ENCODE results near the gene CEP104.

CEP104 gene

GRCh38 chr1:3883194-3883925 lies 26.3 kb upstream of the CEP104 start:
- TF ChIP-seq CTCF (IDR thresholded peaks at IDR 0.05; ENCODE audit: control insufficient read depth, insufficient read depth, low read depth, low read length, missing control alignments) = no peak
- DNase-seq (ENCODE audit: low read depth) = no peak
- no peak overlapping the region for H3K4me3 ChIP-seq (ENCODE audit: control insufficient read depth, low read depth, low read length)

GRCh38 chr1:3881193-3881480 lies 24.1 kb upstream of the CEP104 start:
- no peak for TF ChIP-seq CTCF (IDR thresholded peaks at IDR 0.05; ENCODE audit: control insufficient read depth, insufficient read depth, low read depth, low read length, missing control alignments)
- DNase-seq (ENCODE audit: low read depth) = no peak

DNA sequence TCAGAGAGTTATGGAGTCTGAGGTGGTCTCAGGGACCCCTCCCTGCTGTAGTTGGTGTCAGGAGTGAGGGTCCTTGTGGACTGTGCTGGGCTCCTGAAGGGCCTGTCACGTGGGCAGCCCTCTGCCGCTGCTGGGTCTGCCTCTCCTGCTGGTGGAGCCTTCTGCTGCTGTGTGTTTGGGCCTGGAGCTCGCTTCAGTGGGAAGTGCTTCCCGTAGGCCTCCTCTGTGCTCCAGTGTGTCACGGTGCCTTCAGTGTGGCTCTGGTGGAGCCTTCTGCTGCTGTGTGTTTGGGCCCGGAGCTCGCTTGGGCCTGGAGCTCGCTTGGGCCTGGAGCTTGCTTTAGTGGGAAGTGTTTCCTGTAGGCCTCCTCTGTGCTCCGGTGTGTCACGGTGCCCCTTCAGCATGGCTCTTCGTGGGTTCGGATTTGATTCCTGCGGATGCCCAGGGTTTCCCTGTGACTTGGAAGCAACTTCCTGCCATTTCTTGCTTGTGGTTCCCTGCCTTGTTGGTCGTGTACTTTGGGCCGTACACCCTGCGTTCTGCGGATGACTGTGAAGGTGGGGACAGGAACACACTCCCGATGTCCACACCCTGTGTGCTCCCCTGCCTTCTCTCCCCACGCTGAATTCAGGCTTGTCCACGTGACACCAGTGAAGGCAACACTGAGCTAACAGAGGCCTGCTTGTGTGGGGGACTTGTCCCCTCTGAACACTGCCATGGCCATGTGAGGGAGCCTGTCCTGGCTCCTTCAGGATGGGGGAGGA lies 23.6 kb upstream of the CEP104 start:
- no peak for TF ChIP-seq CTCF (IDR thresholded peaks at IDR 0.05; ENCODE audit: control insufficient read depth, insufficient read depth, low read depth, low read length, missing control alignments)
- no peak overlapping the region for H3K4me3 ChIP-seq (ENCODE audit: control insufficient read depth, low read depth, low read length)
- no peak for DNase-seq (ENCODE audit: low read depth)

More at GRCh38 chr1:3881193-3881480, 24.1 kb upstream of the CEP104 start:
- no peak overlapping the region for H3K4me3 ChIP-seq (ENCODE audit: control insufficient read depth, low read depth, low read length)

DNA sequence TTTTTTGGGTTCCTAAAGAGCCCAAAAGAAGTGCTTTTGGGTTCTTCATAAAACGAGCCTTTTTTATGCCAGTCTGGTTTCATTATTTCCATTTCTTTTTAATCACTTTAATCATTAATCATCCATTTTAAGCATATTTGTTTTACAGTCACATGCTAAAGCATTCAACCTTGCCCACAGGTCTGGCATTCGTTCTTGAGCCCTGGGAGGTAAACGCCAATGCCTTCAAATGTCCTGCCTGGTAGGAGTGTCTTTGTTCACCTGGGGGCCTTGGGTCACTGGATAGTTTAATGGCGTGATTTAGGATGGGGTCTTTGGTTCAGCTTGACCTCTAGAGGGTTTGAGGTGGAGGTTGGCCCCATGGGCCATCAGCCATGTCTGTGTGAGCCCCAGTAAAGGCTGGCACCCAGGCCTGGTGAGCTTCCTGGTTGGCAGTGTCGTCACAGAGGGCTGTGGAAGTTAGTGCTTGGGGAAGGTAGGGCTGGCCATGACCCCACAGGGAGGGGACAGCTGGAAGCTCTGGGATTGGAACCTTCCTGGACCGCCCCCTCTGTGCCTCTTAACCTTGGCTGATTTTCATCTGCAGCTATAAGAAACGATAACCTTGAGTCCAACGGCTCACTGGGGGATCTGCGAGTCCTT lies 22.9 kb upstream of the CEP104 start:
- no peak overlapping the region for H3K4me3 ChIP-seq (ENCODE audit: control insufficient read depth, low read depth, low read length)
- TF ChIP-seq CTCF (IDR thresholded peaks at IDR 0.05; ENCODE audit: control insufficient read depth, insufficient read depth, low read depth, low read length, missing control alignments) = no peak
- no peak for DNase-seq (ENCODE audit: low read depth)

- DNase-seq (ENCODE audit: low read depth) = no peak
- no peak overlapping the region for H3K4me3 ChIP-seq (ENCODE audit: control insufficient read depth, low read depth, low read length)
- no peak for TF ChIP-seq CTCF (IDR thresholded peaks at IDR 0.05; ENCODE audit: control insufficient read depth, insufficient read depth, low read depth, low read length, missing control alignments)
These were observed 22.1 kb upstream of the CEP104 start for GRCh38 chr1:3879099-3879498.

DNA sequence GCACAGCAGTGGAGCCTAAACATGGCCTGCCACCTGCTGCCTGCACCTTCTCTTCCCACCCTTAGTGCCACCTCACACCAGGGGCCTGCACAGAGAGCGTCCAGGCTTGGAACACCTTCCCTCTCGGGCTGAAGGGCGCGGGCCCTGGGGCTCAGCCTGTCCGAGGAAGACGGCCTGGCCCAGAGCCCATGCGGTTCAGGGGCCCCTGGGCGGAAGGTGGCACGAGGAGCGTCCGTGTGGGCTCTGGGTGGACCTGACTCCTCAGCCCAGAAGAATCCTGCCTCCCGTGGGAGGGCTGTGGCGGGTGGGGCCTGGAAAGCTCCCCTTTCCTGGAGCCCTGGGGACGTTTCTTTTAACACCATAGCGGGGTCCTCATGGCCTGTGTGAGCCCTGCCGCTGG lies 19.7 kb upstream of the CEP104 start:
- H3K4me3 ChIP-seq (ENCODE audit: control insufficient read depth, low read depth, low read length) = no peak overlapping the region
- DNase-seq (ENCODE audit: low read depth) = no peak
- no peak for TF ChIP-seq CTCF (IDR thresholded peaks at IDR 0.05; ENCODE audit: control insufficient read depth, insufficient read depth, low read depth, low read length, missing control alignments)
